ENCODE measurements around the gene CLEC3B. TPM values are rescaled to one million over a fixed set of nuclear protein-coding genes. Genes with fewer than 3 reads are reported as not detected.
"Not testable (repeated sequence)": the region's sequence is repeated elsewhere in the genome, so short reads cannot be mapped to it uniquely, and the experiment has no call there.

The CLEC3B gene
- total RNA-seq, 1 donor from 2014 or later: 1.0 TPM

DNA sequence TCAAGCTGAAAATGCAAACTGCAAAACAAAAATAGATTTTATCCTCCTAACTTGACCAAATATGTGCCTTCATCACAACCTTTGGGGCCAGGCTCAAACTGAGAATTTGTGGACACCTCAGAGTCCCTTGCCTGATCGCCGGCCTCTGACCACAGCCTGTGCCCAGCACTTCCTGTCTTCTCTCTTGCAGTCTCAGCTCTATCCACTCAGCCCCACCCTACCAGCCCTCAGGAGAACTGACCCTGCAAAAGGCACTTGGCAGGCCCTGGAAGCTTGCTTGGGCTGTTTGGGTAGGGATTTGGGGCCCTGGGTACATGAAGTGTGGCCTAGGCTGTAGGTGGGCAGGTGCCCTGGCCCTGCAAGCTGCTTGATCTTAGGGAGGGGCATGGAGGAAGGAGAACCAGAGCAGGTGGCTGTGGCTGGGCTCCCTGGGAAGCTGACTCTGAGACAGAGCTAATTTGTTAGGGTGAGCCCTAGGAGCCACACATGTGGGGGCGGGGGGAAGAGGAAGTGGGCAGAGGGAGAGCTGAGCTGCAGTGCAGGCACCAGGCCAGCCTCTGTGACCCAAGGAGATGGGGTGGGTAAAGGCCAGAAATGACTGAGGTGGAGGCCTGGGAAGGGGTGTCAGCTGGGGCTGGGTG is 8.6 kb downstream of the CLEC3B start:
- intact Hi-C loops (cut with micrococcal nuclease): no loop called here

DNA sequence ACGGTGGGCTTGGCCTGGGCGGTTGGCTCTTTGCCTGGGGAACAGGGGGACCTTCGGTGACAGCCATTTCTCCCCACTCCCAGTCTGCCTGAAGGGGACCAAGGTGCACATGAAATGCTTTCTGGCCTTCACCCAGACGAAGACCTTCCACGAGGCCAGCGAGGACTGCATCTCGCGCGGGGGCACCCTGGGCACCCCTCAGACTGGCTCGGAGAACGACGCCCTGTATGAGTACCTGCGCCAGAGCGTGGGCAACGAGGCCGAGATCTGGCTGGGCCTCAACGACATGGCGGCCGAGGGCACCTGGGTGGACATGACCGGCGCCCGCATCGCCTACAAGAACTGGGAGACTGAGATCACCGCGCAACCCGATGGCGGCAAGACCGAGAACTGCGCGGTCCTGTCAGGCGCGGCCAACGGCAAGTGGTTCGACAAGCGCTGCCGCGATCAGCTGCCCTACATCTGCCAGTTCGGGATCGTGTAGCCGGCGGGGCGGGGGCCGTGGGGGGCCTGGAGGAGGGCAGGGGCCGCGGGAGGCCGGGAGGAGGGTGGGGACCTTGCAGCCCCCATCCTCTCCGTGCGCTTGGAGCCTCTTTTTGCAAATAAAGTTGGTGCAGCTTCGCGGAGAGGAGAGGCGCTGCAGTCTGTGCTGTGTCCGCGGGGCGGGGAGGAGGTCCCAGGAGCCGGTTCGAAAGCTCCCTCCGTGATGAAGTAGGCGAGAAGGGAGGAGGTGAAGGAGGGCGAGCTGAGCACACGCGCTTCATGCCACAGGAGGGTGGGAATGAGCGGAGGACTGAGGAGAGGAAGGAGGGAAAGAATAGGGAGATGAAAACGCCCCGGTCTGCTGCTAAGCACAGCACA is 9.6 kb downstream of the CLEC3B start:
- intact Hi-C loops (cut with micrococcal nuclease): loop anchor here (2.0 kb wide), 1 partner anchor 629 kb away; no protein-coding TSS in a partner anchor

DNA sequence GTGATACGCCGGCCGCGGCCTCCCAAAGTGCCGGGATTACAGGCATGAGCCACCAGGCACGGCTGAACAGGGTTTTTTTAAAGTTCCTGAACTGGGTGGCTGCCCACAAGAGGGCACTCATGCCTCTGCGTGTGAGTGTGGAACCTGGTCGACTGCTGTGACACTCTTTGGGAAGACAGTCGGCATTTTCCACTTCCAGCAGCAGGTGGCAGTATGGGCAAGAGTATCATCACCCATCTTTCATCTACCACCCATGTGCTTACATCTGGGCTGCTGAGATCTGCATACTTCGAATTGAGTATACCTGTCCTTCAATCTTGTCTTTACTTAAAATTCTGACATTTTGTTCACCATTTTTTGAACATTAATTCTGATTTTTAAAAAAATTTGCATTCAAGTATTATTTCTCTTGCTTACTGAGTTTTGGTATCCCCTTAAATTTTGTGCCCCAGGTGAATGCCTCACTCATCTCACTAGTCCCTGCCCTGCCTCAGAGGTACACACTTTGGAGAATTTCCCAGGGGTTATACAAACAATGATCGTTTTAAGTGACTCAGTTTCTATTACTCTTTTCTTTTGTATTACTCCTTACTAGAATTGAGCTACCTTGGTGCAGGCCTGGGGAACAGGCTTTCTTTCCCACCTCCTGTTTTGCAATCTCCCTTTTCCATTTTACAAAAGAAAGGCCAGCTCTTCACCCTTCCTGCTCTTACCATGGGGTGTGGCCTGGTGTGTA is 11.8 kb downstream of the CLEC3B start:
- intact Hi-C loops (cut with micrococcal nuclease): loop anchor here (1.0 to 2.0 kb wide), 10 partner anchors 17 to 891 kb away; no protein-coding TSS in a partner anchor

DNA sequence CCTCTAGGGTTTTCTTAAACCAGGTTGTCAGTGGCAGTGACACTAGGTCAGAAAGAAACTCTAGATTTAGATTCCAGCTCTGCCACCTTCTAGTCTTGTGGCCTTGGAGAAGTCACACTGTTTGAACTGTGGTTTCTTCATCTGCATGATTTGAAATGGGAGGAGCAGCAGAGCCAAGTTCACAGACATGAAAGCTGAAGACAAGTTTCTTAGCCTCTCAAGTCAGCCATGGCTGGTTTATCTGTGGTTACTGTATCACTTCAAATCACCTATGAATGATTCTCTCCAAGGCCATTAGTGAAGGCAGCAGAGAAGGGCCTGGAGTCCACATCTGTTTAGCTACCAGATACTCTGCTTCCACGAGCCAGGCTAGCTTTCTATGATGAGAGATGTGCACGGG is 15.6 kb downstream of the CLEC3B start:
- intact Hi-C loops (cut with micrococcal nuclease): no loop called here

DNA sequence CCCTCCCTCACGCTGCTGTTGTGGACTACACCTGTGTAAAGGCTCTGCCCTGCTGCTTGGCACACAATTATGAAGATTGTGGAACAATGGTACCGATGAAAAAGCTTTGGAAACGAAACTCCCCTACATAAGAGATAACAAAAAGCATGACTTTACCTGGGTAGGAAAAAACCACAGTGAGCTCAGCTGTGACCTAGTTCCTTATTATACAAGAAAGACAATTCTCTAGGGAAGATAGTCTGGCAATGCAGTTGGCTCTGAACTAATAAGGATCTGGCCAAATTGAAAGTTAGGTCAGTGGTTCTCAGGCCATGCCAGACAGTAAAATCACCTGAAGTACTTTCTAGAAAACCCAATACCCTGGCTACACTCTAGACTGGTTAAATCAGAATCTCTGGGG is 16.1 kb downstream of the CLEC3B start:
- intact Hi-C loops (cut with micrococcal nuclease): no loop called here

DNA sequence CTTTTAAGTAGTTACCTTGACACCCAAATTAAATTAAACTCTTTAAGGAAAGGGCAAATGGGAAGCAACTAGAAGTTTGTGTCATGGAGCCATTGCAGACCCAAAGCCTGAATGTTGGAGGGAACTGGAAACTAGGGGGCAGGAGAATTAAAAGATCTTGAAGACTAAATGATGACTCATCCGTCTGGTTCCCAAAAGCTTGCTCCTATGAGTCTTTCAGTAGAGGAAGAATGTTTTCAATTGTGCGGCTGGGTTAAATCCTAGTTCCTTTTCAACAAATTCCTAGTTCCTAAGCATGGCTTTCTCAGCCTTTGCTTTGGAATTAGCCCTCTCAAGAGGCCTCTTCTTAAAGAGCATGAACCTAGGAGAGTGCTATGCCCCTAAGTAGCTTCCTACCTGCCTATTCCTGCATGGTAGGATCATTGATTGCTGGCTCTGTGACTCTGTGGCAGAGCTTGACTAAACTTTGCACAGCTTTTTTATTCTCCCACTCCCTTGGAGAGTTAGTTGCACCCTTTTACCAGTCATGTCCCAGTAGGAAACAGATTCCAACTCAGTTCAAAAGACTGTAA is 17.7 kb downstream of the CLEC3B start:
- intact Hi-C loops (cut with micrococcal nuclease): no loop called here

DNA sequence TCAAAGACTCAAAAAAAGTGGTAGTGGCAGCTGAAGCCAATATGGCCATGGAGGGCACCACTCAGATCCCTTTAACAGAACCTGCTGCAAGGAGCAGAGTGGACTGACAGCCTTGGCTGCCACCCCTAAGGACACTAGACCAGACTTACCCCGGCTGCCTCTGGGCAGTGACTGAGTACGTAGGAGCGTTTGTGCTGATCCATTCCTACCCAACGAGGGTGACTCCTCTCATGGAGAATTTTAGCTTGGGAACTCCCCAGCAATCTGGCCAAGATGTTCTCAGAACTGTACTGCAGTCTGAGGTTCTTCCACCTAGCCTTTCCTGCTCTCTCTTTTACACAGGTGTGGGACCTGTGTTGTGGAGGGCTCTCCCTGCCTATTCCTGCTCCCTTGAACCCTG is 22.1 kb downstream of the CLEC3B start:
- intact Hi-C loops (cut with micrococcal nuclease): no loop called here

DNA sequence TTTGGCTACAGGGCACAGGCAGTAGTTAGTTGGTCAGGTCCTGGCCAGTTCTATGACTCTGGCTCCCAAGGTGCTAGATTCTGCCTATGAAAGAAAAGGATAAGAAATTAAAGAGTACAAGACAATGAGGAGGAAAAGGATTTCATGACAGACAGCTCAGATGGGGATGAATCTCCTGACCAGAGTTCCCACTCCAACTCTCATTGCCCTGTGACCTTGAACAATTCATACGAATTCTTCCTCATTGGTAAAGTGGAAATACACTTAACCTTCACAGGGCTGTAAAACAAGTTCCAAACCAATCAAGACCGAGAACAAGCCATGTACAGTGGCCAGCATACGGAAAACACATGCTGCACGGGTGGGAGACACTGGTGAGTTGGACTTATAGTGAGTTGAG is 23.7 kb downstream of the CLEC3B start:
- intact Hi-C loops (cut with micrococcal nuclease): no loop called here

DNA sequence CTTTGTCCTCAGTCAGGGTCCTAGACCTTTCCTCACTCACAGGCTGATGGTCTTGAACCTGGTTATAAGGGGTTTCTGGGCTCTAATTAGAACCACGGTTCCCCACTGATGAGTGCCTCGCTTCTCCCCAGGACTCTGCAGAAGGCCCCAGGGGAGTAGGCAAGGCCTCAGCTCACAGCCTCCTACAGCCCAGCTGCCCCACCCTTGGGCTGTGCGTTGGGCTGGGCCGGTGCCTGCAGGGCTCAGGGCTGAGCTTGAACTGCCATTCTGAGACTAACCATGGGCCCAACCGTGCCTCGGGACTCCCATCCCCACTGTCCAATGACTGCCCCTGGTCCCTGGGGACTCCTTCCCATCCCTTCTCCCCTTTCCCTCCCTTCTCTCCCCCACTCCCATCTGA is 25.6 kb downstream of the CLEC3B start:
- intact Hi-C loops (cut with micrococcal nuclease): no loop called here

DNA sequence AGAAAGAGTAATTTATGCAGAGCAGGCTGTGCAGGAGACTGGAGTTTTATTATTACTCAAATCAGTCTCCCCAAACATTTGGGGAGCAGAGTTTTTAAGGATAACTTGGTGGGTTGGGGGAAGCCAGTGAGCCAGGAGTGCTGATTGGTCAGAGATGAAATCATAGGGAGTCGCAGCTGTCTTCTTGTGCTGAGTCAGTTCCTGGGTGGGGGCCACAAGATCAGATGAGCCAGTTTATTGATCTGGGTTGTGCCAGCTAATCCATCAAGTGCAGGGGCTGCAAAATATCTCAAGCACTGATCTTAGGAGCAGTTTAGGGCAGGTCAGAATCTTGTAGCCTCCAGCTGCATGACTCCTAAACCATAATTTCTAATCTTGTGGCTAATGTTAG is 27.7 kb downstream of the CLEC3B start:
- intact Hi-C loops (cut with micrococcal nuclease): not testable (repeated sequence)

DNA sequence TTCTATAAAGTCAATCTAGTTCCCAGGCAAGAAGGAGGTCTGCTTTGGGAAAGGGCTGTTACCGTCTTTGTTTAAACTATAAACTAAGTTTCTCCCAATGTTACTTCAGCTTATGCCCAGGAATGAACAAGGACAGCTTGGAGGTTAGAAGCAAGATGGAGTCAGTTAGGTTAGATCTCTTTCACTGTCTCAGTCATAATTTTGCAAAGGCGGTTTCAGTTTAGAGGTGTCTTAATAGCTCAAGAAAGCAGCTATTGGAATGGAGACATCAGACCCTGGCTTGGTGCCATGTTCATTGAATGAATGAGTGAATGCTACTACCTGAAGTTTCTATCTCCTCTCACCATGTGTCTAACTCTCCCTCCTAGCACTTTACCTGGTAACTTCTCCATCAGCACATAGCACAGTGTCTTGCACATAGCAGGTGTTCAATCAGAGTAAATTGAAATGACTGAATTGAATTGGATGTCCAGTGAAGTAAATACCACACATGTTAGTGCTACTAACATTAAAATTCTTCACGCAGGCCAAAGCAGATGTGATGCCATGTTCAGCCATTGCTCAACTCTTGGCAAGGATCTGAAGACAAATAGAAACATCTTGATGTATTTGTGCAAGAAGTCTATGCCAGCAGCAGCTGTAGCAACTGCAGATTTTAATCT is 28.2 kb downstream of the CLEC3B start:
- intact Hi-C loops (cut with micrococcal nuclease): no loop called here

DNA sequence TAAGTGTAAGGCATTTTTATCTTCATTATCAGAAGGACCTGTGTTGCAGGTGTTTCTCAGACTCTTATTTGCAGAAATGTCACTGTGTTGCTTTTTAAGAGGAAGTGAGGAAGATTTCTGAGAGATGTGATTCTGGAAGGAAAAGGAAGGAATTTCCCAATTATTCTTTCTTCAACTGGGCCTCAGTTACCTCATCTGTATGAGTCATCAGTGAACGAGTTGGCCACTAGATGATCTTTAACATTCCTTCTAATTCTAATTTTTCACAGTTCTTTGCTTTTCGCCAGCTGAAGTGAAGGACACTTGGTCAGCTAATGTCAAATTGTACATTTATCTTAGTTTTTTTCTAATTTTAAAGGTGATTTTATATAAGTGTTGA is 28.9 kb downstream of the CLEC3B start:
- intact Hi-C loops (cut with micrococcal nuclease): loop anchor here (1.0 kb wide), 1 partner anchor 18 kb away; no protein-coding TSS in a partner anchor

DNA sequence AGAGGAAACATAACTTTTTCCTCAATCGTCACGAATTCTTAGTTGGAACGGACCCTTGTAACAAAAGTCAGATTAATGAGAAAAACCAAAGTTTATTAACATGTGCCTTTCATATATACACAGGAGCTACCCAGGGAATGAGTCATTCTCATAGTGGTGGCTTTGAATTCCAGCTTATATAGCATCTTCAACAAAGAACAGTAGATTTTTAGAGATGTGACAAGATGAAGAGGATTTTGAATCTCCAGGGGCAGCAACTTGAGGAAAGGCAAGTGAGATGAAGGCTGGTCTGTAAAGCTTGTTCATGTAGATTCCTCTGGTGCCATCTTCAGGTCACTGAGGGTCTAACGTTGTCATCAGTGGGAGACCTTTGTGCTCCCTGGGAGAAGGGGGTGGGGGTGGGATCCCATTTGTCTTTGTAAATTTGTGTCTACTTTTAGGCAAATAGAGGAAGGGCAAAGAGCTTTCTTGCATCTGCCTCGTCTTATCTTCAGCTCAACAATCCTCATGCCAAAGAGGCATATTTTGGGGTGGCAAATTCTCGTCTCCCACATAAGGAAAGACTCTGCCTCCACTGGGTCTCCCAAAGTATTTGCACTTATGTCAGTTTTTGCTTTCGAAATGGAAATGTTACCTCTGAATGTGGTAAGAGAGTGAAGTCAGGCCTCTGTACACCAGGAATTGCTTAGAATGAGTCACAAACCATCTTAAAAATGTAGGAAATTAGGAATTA is 29.5 kb downstream of the CLEC3B start:
- intact Hi-C loops (cut with micrococcal nuclease): loop anchor here (1.0 kb wide), 1 partner anchor 18 kb away; no protein-coding TSS in a partner anchor

DNA sequence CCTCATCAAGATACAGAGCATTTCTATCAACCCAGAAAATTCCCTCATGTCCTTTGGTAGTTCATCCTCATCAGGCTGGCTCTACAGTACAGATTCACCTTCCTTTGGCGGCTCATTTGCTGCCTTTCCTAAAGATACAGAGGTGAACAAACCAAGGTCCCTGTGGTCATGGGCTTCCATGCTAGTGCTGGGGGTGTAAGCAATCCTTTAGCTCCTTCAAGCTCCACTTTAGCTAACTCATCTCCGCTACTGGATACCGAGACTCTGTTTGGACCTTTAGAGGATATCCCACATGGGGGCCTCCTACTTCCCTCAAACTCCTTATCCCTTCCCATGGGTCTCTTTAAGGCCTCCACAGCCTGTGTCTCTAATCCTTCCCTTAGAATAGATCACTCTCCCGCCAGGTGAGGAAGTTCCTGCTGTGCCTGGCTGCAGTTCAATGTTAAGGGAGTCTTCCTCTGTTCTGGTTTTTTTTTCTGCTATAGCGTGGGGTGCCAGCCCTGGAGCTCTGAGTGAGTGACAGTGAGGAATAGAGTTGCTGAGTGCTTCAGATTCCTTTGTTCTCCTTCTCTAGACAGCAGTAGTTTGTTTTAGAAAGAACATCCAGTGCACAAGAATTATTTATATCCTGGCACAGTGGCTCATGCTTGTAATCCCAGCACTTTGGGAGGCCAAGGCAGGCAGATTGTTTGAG is 30.7 kb downstream of the CLEC3B start:
- intact Hi-C loops (cut with micrococcal nuclease): no loop called here

DNA sequence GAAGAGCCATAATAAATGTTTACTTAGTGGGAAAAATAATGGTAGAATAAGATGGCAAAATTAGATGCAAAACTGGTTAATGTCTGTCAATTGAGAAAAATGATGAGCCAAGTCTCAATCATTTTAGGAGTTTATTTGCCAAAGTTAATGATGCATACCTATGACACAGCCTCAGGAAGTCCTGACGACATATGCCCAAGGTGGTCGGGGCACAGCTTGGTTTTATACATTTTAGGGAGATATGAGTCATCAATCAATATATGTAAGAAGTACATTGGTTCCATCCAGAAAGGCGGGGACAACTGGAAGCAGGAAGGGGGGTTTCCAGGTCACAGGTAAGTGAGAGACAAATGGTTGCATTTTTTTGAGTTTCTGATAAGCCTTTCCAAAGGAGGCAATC is 31.5 kb downstream of the CLEC3B start:
- intact Hi-C loops (cut with micrococcal nuclease): no loop called here

DNA sequence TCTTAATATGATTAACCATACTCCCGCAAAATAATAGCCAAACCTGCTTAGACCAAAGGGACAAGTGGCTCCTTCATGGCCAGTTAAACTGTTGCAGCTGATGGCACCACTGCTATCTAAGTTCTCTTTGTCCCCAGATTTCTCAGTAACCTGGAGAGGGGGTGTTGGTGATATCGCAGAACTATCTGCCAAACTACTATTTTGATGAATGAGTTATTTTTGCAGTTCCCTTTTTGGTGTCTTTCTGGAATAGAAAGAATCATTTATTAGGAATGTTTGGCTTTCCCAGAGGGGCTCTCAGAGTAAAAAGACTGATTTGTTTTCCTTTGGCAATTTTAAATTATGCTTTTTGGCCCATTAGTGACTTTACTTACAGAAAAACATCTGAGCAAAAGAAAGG is 33.0 kb downstream of the CLEC3B start:
- intact Hi-C loops (cut with micrococcal nuclease): no loop called here

DNA sequence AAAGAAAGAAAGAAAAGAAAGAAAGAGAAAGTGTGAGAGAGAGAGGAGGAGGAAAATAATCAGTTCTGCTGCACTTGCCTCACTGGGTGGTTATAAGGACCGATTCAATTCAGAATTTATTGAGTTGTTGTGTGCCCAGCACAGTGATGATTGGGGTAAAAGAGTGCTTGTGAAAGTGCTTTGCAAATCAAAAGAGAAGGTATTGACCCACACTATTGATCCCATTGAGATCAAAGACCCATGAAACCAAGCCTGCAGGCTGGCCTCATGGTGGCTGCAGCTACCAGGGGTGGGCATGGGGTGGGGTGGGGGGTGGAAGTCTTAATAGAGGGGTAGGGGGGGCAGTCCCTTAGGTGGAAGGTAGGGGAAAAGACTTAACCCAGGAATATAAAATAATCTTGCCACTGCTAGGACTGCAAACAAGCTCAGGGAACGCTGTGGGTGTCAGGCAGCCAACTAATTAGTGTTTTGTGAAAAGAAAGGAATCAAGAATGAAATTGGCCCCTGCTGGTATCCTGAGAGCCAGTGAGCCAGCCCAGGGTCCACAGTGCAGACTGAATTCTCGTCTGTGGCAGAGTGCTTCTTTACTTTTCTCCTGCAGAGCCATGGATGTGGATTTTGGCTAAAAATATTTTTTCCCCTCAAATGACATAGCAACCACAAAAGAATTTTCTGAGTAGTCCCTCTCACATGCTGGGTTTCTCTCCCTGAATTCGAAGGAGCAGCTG is 34.2 kb downstream of the CLEC3B start:
- intact Hi-C loops (cut with micrococcal nuclease): no loop called here

DNA sequence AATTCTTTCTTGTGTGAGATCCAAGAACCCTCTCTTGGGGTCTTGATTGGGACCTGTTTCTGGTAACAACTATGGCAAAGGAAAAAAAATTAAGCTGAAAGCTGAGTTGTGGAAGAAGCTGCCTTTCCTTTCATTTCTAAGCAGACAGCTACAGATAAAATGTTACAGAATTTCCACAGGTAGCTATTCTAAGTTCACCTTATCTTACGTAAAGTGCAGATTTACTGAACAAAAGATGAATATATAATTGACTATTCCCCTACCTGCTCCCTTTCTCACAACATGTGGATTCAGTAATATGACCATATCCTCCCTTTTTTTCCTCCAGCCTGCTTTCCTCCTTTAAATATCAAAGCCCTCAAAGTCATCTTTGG is 36.6 kb downstream of the CLEC3B start:
- intact Hi-C loops (cut with micrococcal nuclease): no loop called here
